Measurements from ENCODE around the gene CRACR2B. TPM values are rescaled to one million over a fixed set of nuclear protein-coding genes. Genes with fewer than 3 reads are reported as not detected.

Gene CRACR2B
- total RNA-seq, 1 experiment from 2014 or later: 11.8 TPM

DNA sequence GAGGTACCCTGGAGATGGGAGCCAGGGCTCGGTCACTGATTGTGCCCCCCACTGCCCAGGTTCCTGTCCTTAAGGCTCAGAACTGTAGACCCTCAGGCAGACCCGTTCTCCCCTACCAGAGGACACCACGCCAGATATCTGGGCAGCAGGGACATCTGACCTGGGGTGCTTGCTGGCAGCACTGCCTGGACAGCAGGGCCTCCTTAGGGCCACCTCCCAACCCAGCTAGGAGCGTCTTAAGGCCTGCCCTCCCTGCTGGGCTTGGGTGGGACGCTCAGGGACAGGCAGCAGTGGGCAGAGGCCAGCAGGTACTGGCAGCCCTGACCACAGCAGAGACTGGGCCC lies 11.5 kb downstream of the CRACR2B start:
- POLR2A ChIA-PET: no interaction called here
- H3K36me3 ChIP-seq (ENCODE audit: control insufficient read depth in 1 of 2, insufficient read depth in 2 of 2, low read length in 2 of 2): peaks cover 3 to 44% of the 10 kb centered on the region in 2 experiments; a peak in 3 of 4 replicates
- intact Hi-C loops (cut with micrococcal nuclease): no loop called here
- H3K4me3 ChIP-seq (replicated peaks in 1 of 2; ENCODE audit: low read depth in 1 of 2, low read length in 2 of 2): no peak overlapping the region
- RAD21 ChIA-PET (ENCODE audit: low non-redundant PET in 1 of 2, low total read pairs in 2 of 2, uncharacterized antibody in 2 of 2, unreplicated experiment in 2 of 2): no interaction called here
- CTCF ChIA-PET: no interaction called here
- H3K79me2 ChIP-seq (ENCODE audit: insufficient read depth, low read length): peaks cover 79% of the 10 kb centered on the region
- H4K20me1 ChIP-seq (ENCODE audit: insufficient read depth): peaks cover 22% of the 10 kb centered on the region; the same call in 1 of the 2 replicates
- TF ChIP-seq CBX3 (IDR thresholded peaks at IDR 0.05; ENCODE audit: low read depth) (no peak), ELF1 (IDR thresholded peaks at IDR 0.05; ENCODE audit: borderline replicate concordance, low read depth) (no peak), EZH2phosphoT487 (IDR thresholded peaks at IDR 0.05; ENCODE audit: borderline replicate concordance) (no peak), SRF (IDR thresholded peaks at IDR 0.05; ENCODE audit: low read depth) (no peak), POLR2AphosphoS5 (IDR thresholded peaks at IDR 0.05; ENCODE audit: low read depth, low read length) (no peak; the same call in 1 of the 2 replicates), RAD21 (IDR thresholded peaks at IDR 0.05; ENCODE audit: low read depth) (no peak), JUND (IDR thresholded peaks at IDR 0.05) (no peak), ZFX (IDR thresholded peaks at IDR 0.05) (no peak), SIN3A (IDR thresholded peaks at IDR 0.05; ENCODE audit: low read depth) (no peak), ZBTB33 (IDR thresholded peaks at IDR 0.05; ENCODE audit: extremely low read depth, insufficient replicate concordance, low read length) (no peak), CEBPB (IDR thresholded peaks at IDR 0.05; ENCODE audit: low read depth) (no peak), FOSL1 (IDR thresholded peaks at IDR 0.05; ENCODE audit: low read depth) (no peak), ZNF274 (IDR thresholded peaks at IDR 0.05; ENCODE audit: low read depth, low read length) (no peak)
- TF ChIP-seq, protein P1, sequence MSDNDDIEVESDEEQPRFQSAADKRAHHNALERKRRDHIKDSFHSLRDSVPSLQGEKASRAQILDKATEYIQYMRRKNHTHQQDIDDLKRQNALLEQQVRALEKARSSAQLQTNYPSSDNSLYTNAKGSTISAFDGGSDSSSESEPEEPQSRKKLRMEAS (IDR thresholded peaks at IDR 0.05): no peak
- TF ChIP-seq, protein P2, sequence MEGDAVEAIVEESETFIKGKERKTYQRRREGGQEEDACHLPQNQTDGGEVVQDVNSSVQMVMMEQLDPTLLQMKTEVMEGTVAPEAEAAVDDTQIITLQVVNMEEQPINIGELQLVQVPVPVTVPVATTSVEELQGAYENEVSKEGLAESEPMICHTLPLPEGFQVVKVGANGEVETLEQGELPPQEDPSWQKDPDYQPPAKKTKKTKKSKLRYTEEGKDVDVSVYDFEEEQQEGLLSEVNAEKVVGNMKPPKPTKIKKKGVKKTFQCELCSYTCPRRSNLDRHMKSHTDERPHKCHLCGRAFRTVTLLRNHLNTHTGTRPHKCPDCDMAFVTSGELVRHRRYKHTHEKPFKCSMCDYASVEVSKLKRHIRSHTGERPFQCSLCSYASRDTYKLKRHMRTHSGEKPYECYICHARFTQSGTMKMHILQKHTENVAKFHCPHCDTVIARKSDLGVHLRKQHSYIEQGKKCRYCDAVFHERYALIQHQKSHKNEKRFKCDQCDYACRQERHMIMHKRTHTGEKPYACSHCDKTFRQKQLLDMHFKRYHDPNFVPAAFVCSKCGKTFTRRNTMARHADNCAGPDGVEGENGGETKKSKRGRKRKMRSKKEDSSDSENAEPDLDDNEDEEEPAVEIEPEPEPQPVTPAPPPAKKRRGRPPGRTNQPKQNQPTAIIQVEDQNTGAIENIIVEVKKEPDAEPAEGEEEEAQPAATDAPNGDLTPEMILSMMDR (IDR thresholded peaks at IDR 0.05 in 2 of 3, conservative IDR thresholded peaks at IDR 0.05 in 1 of 3; ENCODE audit: borderline replicate concordance in 1 of 3, insufficient read depth in 1 of 3, low read depth in 2 of 3, low read length in 2 of 3): no peak
- H3K4me2 ChIP-seq (ENCODE audit: low read length): peak overlapping the region; percentile 92
- DNase-seq (ENCODE audit: low read depth, low spot score) (no peak), ATAC-seq (no peak)
- no peaks in the 10 kb centered on the region for H3K27me3 ChIP-seq (ENCODE audit: insufficient read depth, low read length)
- H3K27ac ChIP-seq (ENCODE audit: low read depth, low read length): peak overlapping the region; percentile 97
- H2AFZ ChIP-seq (ENCODE audit: low read depth, low read length, poor library complexity, severe bottlenecking): no peak overlapping the region
- peak overlapping the region; percentile 42 for H3K9ac ChIP-seq (ENCODE audit: low read length)
- H3K4me1 ChIP-seq (ENCODE audit: control insufficient read depth in 1 of 2, insufficient read depth in 2 of 2, low read length in 2 of 2): peaks cover 31 to 73% of the 10 kb centered on the region in 2 experiments
- H3K9me2 ChIP-seq (ENCODE audit: insufficient read depth): no peaks in the 10 kb centered on the region
- H3K9me3 ChIP-seq (ENCODE audit: control insufficient read depth in 1 of 2, insufficient read depth in 1 of 2, low read depth in 1 of 2, low read length in 2 of 2): no peaks in the 10 kb centered on the region
- no TSS peak for BruUV-seq (replicated peaks)

Measured in HCT116 (cell line).